GM21723 (cell line): ENCODE data around the gene HDAC4.

Source experiments
- ATAC-seq: cut with Tn5 transposase; IDR thresholded peaks from one replicate; pipeline ENCODE4 v1.9.1; 2021; ENCODE audit warnings: mild to moderate bottlenecking, moderate library complexity; ENCODE audit not compliant: unreplicated experiment

The HDAC4 gene

GRCh38 chr2:239148495-239149200, 252.2 kb downstream of the HDAC4 start:
- ATAC-seq: no peak

DNA sequence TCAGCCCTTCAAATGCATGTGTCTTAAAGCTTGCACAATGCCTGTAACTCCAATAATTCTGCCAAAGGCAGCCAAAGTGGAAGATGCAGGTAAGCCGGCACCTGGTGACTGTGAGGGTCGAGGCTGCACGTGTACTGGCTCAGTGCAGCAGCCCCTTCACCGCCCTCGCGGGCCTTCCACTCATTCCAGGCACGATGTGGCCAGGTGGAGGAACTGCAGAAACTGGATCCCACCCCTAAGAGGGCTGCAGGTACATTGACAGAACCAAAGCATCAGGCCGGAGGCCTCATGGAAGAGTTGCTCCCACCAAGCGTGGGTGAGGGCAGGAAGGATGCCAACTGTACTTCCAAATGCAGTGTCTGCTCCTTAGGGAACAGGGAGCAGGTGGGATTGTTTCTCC, 253.4 kb downstream of the HDAC4 start:
- no peak for ATAC-seq

- ATAC-seq: no peak
Measured at GRCh38 chr2:239146741-239147181, 254.1 kb downstream of the HDAC4 start.

- ATAC-seq: no peak
Measured at GRCh38 chr2:239146011-239146641, 254.7 kb downstream of the HDAC4 start.

- no peak for ATAC-seq
Measured at GRCh38 chr2:239145601-239146000, 255.2 kb downstream of the HDAC4 start.

- no peak for ATAC-seq
Measured at GRCh38 chr2:239145106-239145505, 255.7 kb downstream of the HDAC4 start.

DNA sequence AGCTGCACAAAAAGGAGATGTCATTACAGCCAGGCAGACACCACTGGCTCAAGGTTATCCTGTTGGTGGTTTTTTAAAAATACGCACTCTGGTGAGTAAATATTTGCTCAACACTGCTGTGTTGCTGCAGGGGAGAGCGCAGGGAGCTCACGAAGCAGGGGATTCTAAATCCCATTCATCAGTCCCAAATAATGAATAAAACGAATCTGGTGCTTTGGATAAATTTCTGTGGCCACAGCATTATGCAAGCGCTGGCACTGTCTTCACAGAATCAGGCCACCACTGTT, 256.2 kb downstream of the HDAC4 start:
- no peak for ATAC-seq

DNA sequence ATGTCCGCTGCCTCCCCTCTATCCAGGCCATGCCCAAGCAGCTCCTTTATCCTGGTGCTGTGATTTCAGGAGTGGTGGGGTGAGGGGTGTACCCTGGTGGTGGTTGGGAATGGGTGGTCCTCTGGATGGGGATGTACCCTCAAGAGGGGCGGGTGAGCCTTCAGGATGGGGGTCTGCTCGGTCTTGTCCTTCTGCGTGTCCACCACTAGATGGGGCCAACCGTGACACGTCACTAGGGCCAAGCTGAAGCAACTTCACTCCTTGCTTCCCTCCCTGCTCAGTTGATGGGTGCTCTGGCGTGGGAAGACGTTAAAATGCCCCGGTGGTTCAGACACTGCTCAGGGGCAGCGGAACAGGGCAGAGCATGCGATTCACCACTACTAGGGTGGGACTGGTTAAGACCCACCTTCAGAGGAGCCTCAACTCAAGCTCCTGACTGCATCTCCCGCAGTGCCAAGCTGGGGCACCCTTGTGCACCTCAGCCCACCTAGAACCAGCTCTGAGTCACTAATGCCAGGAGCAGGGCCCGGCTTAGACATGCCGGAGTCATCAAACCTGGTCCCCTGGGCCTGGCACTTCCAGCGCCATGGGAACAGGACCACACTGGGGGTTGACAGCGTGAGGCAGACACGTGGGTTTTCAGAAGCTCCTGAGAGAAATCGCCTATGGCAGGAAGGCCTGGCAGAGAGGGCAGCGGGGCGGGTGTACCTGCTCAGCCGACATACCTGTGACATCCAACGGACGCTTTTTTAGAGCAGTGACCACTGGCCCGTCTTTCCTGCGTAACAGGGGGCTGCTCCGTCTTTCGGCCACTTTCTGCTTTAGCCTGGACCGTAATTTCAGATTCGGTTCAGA, 256.7 kb downstream of the HDAC4 start:
- no peak for ATAC-seq

GRCh38 chr2:239142806-239143205, 258.0 kb downstream of the HDAC4 start:
- no peak for ATAC-seq

- ATAC-seq: no peak
Measured at GRCh38 chr2:239142296-239142695, 258.5 kb downstream of the HDAC4 start.

DNA sequence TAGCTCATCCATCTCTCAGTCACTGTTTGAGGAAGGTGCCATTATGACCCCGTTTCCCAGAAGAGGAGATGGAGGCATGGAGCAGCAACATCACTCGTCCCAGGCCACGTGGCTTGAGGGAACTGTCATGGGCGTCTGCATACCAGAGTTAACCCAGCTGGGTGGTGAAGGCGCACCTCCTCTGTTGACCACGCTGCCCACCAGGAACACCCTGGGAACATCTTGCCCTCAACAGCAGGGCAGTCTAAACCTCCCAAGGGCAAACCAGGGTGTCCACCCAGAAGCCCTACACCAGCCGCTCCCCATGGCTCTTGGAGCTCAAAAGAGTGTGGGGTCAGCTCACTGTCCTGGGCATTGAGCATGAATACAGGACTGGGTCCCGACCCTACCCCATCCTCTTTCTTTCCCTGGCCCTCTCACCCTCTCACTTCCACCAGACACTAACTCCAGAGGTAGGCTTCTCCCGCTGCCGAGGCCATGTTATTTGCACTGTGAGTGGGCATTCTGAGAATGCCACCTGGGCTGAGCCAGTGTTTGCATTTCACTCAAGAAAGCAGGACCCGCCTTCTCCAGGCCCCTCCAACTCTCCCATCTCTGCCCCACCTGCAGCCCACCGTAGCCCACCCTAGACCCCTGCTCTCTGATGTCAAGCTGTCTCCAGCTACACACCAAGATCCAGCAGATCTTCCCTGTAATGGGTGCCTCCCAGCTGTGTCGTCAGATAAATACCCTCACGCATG, 259.6 kb downstream of the HDAC4 start:
- no peak for ATAC-seq

GRCh38 chr2:239140346-239141020, 260.3 kb downstream of the HDAC4 start:
- ATAC-seq: no peak

DNA sequence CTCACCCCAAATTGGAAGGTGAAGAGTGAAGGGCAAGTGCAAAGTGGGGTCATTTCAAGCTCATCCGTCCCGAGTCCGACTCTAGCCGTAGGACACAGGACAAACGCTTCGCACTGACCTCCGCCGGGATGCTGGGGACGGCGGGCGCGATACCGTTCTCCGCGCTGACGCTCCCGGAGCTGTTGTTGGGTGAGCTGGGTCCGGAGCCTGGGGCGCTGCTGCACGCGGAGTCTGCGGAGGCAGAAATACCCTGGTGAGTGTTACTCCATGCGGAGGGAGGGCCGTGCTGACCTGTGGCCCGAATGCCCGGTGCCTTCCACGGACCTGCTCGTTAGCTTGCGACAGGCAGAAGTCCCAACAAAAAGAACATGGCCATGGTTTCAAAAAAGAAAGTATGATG, 261.3 kb downstream of the HDAC4 start:
- no peak for ATAC-seq

GRCh38 chr2:239139101-239139500, 261.7 kb downstream of the HDAC4 start:
- ATAC-seq: no peak

GRCh38 chr2:239138610-239139009, 262.2 kb downstream of the HDAC4 start:
- ATAC-seq: no peak

- no peak for ATAC-seq
Measured at GRCh38 chr2:239137898-239138283, 262.9 kb downstream of the HDAC4 start.

DNA sequence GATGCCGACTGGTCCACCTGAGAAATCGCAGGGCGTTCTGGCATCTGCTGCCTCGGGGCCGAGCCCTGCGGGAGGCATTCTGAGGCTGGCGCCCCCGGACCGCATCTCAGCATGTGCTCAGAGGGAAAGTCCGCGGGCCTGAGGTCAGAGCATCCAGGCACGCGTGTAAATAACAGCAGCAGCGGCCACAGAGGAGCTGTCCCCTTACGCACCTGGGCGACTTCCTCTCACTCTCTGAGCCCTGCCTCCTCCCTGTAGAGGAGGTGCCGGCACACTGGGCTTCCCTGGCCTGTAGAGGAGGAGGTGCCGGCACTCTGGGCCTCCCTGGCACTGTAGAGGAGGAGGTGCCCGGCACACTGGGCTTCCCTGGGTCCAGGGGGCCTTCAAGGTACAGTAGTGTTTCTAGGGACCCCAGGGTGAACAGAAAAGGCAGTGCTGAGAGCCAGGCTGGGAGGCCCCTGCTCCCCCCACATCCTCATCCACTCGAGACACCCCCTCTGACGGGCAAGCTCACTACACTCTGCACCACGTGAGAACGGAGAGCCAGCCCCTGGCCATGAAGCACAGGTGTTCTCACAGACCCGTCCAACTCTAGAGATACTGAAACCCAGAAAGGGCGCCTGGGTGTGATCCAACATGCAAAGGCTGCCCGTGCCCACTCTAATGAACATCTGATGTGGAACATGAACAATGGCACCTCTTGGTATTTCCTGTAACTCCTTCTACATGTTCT, 263.5 kb downstream of the HDAC4 start:
- ATAC-seq: no peak

DNA sequence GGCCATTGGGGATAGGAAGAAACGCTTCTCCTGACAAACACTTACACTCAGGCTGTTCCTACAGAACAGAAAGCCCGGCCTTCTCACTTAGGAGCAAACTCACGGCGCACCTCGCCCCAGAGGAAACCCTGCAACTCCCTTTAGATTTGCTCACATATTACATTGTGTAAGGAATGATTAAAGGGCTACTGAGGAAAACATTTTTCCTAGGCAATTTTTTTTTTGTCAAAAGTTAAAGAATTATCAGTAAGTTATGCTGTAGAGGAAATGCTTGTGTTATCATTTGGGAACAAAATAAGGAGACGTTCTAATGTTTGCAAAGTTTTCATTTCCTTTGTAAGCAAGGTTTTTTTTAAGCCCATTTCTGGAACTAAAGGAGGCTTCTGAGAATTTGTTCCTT, 264.1 kb downstream of the HDAC4 start:
- no peak for ATAC-seq

- ATAC-seq: no peak
Measured at GRCh38 chr2:239136203-239136602, 264.6 kb downstream of the HDAC4 start.

DNA sequence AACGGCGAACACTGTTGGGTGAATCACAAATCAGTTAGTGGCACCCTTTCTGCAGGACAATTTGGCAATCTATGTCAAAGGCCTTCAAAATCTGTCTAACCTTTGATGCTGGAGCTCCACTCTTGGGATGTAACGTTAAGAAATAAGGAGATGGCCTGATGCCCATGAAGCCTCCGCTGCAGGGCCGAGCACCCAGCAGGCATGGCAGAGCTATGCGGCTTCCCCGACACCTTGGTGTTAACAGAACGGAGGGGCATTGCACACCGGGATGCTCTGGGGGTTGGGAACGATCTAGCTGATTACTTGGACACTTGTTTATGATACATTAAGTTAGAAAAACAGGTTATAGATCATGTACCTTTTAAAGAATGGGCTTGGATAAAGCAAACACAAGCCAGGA, 265.3 kb downstream of the HDAC4 start:
- no peak for ATAC-seq
